ENCODE data around the gene ELOF1. TPM values are rescaled to one million over a fixed set of nuclear protein-coding genes. Genes with fewer than 3 reads are reported as not detected.

ELOF1 gene
- total RNA-seq, 1 experiment from 2014 or later: 105 TPM

DNA sequence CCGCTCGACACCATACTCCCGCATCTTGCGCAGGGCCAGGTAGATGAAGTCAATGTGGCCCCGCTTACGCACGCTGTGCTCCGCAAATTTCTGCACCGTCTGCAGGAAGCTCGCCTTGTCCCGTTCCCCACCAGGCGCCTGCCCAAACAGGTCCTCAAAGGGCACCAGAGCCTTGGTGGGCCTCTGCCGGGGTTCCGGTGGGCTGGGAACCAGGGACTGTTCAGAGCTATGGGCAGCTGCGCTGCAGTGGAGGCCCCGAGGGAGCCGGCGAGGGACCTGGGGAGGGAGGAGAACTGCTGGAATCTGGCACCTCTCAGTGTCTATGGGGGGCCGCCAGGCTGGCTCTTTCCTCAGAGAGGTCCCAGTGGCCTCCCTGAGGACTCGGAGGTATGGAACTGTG lies 45.1 kb downstream of the ELOF1 start:
- CTCF ChIA-PET: interaction anchor here (0.5 kb wide), 1 partner anchor 14 kb away, joined by 4 read pairs; no protein-coding TSS in a partner anchor
- Histone ChIP-seq H2AFZ (ENCODE audit: low read length) (no peak overlapping the region), H3K27me3 (ENCODE audit: low read length) (no peaks in the 10 kb centered on the region), H3K9me2 (replicated peaks; ENCODE audit: low read length) (no peaks in the 10 kb centered on the region), H4K20me1 (ENCODE audit: low read length) (no peaks in the 10 kb centered on the region), H3K79me2 (ENCODE audit: low read length) (no peaks in the 10 kb centered on the region), H3K9ac (ENCODE audit: low read length) (no peak overlapping the region), H3K36me3 (ENCODE audit: low read depth, low read length) (peaks cover 14% of the 10 kb centered on the region; the same call in 1 of the 2 replicates), H3K4me2 (ENCODE audit: low read length) (no peak overlapping the region), H3K27ac (ENCODE audit: low read length) (no peak overlapping the region), H3K9me3 (ENCODE audit: low read length) (no peaks in the 10 kb centered on the region), H3K4me3 (ENCODE audit: low read length) (no peak overlapping the region), H3K4me1 (ENCODE audit: insufficient read depth, low read length) (peaks cover under 1% of the 10 kb centered on the region; the same call in 1 of the 2 replicates), H3F3A (ENCODE audit: low read length, unreplicated experiment) (no peaks in the 10 kb centered on the region)
- TF ChIP-seq, protein P1, sequence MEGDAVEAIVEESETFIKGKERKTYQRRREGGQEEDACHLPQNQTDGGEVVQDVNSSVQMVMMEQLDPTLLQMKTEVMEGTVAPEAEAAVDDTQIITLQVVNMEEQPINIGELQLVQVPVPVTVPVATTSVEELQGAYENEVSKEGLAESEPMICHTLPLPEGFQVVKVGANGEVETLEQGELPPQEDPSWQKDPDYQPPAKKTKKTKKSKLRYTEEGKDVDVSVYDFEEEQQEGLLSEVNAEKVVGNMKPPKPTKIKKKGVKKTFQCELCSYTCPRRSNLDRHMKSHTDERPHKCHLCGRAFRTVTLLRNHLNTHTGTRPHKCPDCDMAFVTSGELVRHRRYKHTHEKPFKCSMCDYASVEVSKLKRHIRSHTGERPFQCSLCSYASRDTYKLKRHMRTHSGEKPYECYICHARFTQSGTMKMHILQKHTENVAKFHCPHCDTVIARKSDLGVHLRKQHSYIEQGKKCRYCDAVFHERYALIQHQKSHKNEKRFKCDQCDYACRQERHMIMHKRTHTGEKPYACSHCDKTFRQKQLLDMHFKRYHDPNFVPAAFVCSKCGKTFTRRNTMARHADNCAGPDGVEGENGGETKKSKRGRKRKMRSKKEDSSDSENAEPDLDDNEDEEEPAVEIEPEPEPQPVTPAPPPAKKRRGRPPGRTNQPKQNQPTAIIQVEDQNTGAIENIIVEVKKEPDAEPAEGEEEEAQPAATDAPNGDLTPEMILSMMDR (conservative IDR thresholded peaks at IDR 0.05; ENCODE audit: low read depth, low read length): no peak
- no peak for TF ChIP-seq EZH2 (IDR thresholded peaks at IDR 0.05; ENCODE audit: low read length, unreplicated experiment)
- ATAC-seq (no peak), DNase-seq (no peak)
- no TSS peak for BruUV-seq (replicated peaks)
- intact Hi-C loops (cut with micrococcal nuclease): no loop called here
- POLR2A ChIA-PET (ENCODE audit: unreplicated experiment): no interaction called here

DNA sequence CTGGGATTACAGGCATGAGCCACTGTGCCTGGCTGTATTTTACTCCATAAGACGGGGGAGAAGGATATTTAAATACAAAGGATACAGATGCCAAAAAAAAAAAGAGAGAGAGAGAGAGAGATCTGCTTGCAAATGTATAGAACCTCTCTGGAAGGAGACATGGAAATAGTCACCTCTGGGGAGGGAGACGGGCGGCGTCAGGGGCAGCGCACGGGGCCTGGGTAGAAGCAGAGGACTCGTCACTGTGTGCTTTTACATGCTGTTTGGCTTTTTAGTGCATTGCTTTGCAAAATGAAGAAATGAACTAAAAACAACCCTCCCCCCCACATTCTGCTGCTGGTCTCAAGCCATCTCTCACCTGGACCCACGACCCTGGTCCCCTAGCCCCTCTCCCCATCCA lies 48.6 kb downstream of the ELOF1 start:
- Histone ChIP-seq H3K27ac (ENCODE audit: low read length) (no peak overlapping the region), H4K20me1 (ENCODE audit: low read length) (no peaks in the 10 kb centered on the region), H3K9me3 (ENCODE audit: low read length) (no peaks in the 10 kb centered on the region), H2AFZ (ENCODE audit: low read length) (no peak overlapping the region), H3K36me3 (ENCODE audit: low read depth, low read length) (peaks cover 11% of the 10 kb centered on the region; the same call in 1 of the 2 replicates), H3K4me3 (ENCODE audit: low read length) (no peak overlapping the region), H3K4me2 (ENCODE audit: low read length) (no peak overlapping the region), H3K27me3 (ENCODE audit: low read length) (no peaks in the 10 kb centered on the region), H3K9ac (ENCODE audit: low read length) (no peak overlapping the region), H3K4me1 (ENCODE audit: insufficient read depth, low read length) (peaks cover 7% of the 10 kb centered on the region), H3K79me2 (ENCODE audit: low read length) (no peaks in the 10 kb centered on the region), H3K9me2 (replicated peaks; ENCODE audit: low read length) (no peaks in the 10 kb centered on the region), H3F3A (ENCODE audit: low read length, unreplicated experiment) (no peaks in the 10 kb centered on the region)
- ATAC-seq: no peak
- intact Hi-C loops (cut with micrococcal nuclease): no loop called here
- BruUV-seq (replicated peaks): no TSS peak
- TF ChIP-seq, protein P1 (conservative IDR thresholded peaks at IDR 0.05; ENCODE audit: low read depth, low read length): no peak
- TF ChIP-seq EZH2 (IDR thresholded peaks at IDR 0.05; ENCODE audit: low read length, unreplicated experiment) (no peak), EZH2phosphoT487 (IDR thresholded peaks at IDR 0.05; ENCODE audit: borderline replicate concordance, low read length) (no peak)
- DNase-seq: no peak
- ChIA-PET POLR2A (ENCODE audit: unreplicated experiment) (no interaction called here), CTCF (no interaction called here)

DNA sequence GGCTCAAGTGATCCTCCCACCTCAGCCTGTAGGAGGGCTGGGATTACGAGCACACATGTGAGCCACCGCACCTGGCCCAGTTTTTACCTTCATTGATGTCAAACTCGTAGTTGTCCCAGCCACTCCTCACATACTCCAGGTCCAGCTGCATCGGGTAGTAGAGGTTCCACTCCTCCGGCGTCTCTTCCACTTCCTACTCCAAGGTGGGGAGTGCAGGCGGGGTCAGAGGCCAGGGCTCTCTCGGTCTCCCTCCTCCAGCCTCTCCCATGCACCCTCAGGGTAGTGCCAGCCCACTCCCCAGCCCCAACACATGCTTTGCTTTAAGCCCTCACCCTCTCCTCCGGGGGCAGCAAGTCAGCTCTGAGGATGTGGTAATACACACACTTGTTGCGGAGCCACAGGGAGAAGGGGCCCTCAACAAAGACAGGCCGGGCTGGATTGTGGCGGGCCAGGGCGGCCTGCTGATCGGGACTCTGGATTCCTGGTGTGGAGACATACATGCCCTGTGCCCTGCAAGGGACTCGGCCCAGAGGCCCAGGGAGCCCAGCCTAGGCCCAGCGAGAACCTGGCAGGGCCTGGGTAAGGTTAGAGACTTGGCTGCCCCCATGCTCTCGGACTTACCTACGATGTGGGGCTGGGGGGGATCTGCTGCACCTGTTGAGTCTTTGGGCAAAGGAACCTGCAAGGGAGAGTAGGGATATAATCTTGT lies 51.5 kb downstream of the ELOF1 start:
- Histone ChIP-seq H4K20me1 (ENCODE audit: low read length) (no peaks in the 10 kb centered on the region), H3K79me2 (ENCODE audit: low read length) (peaks cover 4% of the 10 kb centered on the region; the same call in 1 of the 2 replicates), H2AFZ (ENCODE audit: low read length) (no peak overlapping the region), H3K4me3 (ENCODE audit: low read length) (no peak overlapping the region), H3F3A (ENCODE audit: low read length, unreplicated experiment) (no peaks in the 10 kb centered on the region), H3K4me1 (ENCODE audit: insufficient read depth, low read length) (peaks cover 15% of the 10 kb centered on the region), H3K4me2 (ENCODE audit: low read length) (no peak overlapping the region), H3K36me3 (ENCODE audit: low read depth, low read length) (peaks cover 5% of the 10 kb centered on the region; the same call in 1 of the 2 replicates), H3K27me3 (ENCODE audit: low read length) (no peaks in the 10 kb centered on the region), H3K9me3 (ENCODE audit: low read length) (no peaks in the 10 kb centered on the region), H3K9me2 (replicated peaks; ENCODE audit: low read length) (no peaks in the 10 kb centered on the region), H3K27ac (ENCODE audit: low read length) (no peak overlapping the region), H3K9ac (ENCODE audit: low read length) (no peak overlapping the region)
- no TSS peak for BruUV-seq (replicated peaks)
- DNase-seq (no peak), ATAC-seq (no peak)
- intact Hi-C loops (cut with micrococcal nuclease): no loop called here
- ChIA-PET POLR2A (ENCODE audit: unreplicated experiment) (no interaction called here), CTCF (no interaction called here)
- TF ChIP-seq EZH2phosphoT487 (IDR thresholded peaks at IDR 0.05; ENCODE audit: borderline replicate concordance, low read length): no peak
- TF ChIP-seq EZH2 (IDR thresholded peaks at IDR 0.05; ENCODE audit: low read length, unreplicated experiment): no peak
- TF ChIP-seq, protein P1 (conservative IDR thresholded peaks at IDR 0.05; ENCODE audit: low read depth, low read length): no peak

All from PC-3 (cell line).